IMR-90 (cell line): Measurements from ENCODE around the gene CRISPLD2. TPM values are rescaled to one million over a fixed set of nuclear protein-coding genes. Genes with fewer than 3 reads are reported as not detected.
"Not testable (repeated sequence)": the region's sequence is repeated elsewhere in the genome, so short reads cannot be mapped to it uniquely, and the experiment has no call there.

Source experiments
- ATAC-seq: fragments of 200-7000 bp; cut with Tn5 transposase; 2 replicates; pipeline ENCODE4 v1.9.1; 2020; ENCODE audit warnings: low read depth, mild to moderate bottlenecking, moderate library complexity
- BruUV-seq: library from RNA; stranded (reverse); fragments of 400-500 nt; replicated peaks from 2 replicates; lab custom pipeline; 2021; lab: Mats Ljungman, UMichigan
- CTCF ChIA-PET: fragments of 300-600 bp; formaldehyde crosslinking; extraction: SDS; loops from one replicate; lab custom pipeline; 2021; ENCODE audit warnings: antibody characterized with exemption; lab: Yijun Ruan, JAX
- POLR2A ChIA-PET: fragments of 300-600 bp; sonication (Branson Sonifier 250); formaldehyde crosslinking; loops from one replicate; lab custom pipeline; 2022; ENCODE audit warnings: antibody characterized with exemption; ENCODE audit not compliant: unreplicated experiment; lab: Charles Lee
- DNase-seq: peaks from one replicate; pipeline ENCODE4 v3.0.0; 2013
- H2AFZ ChIP-seq: replicated peaks from 2 replicates; pipeline ENCODE3; 2013; ENCODE audit warnings: low read length, mild to moderate bottlenecking; ENCODE audit not compliant: poor library complexity
- H2AK5ac ChIP-seq: 2 replicates; pipeline ENCODE4 v1.6.1; 2013; ENCODE audit warnings: low read depth, low read length, inconsistent platforms
- H2AK9ac ChIP-seq: replicated peaks from 2 replicates; pipeline ENCODE3; 2013; ENCODE audit warnings: mild to moderate bottlenecking, low read depth, low read length, moderate library complexity; ENCODE audit not compliant: poor library complexity
- H2BK120ac ChIP-seq: 2 replicates; pipeline ENCODE4 v1.6.1; 2013; ENCODE audit warnings: low read depth, low read length, inconsistent platforms
- H2BK15ac ChIP-seq: 3 replicates; pipeline ENCODE4 v1.6.1; 2013; ENCODE audit warnings: low read depth, low read length, inconsistent platforms
- H2BK20ac ChIP-seq: 2 replicates; pipeline ENCODE4 v1.6.1; 2013; ENCODE audit warnings: low read depth, mild to moderate bottlenecking, inconsistent platforms, low read length, moderate library complexity
- H2BK5ac ChIP-seq: 2 replicates; pipeline ENCODE4 v1.6.1; 2013; ENCODE audit warnings: mild to moderate bottlenecking, low read depth, low read length, inconsistent platforms; ENCODE audit not compliant: poor library complexity, severe bottlenecking
- H3K14ac ChIP-seq: replicated peaks from 2 replicates; pipeline ENCODE4 v1.6.1; 2013; ENCODE audit warnings: low read depth, low read length, inconsistent platforms
- H3K18ac ChIP-seq: 2 replicates; pipeline ENCODE4 v1.6.1; 2013; ENCODE audit warnings: low read depth, low read length, control low read depth
- H3K23ac ChIP-seq: 2 replicates; pipeline ENCODE4 v1.6.1; 2013; ENCODE audit warnings: low read depth, low read length, inconsistent platforms
- H3K27ac ChIP-seq: 2 replicates; pipeline ENCODE4 v1.5.1; 2013; ENCODE audit warnings: mild to moderate bottlenecking, control low read depth, low read length; ENCODE audit not compliant: insufficient read depth
- H3K27me3 ChIP-seq: 2 replicates; pipeline ENCODE4 v1.6.1; 2013; ENCODE audit warnings: low read length; ENCODE audit not compliant: control insufficient read depth, insufficient read depth
- H3K36me3 ChIP-seq: 2 replicates; pipeline ENCODE4 v1.6.1; 2013; ENCODE audit warnings: low read length, mixed read lengths; ENCODE audit not compliant: control insufficient read depth, insufficient read depth
- H3K4ac ChIP-seq: 2 replicates; pipeline ENCODE4 v1.6.1; 2013; ENCODE audit warnings: low read depth, low read length, inconsistent platforms
- H3K4me1 ChIP-seq: 2 replicates; pipeline ENCODE4 v1.6.1; 2013; ENCODE audit warnings: low read length, mixed read lengths; ENCODE audit not compliant: control insufficient read depth, insufficient read depth
- H3K4me2 ChIP-seq: 2 replicates; pipeline ENCODE4 v1.6.1; 2013; ENCODE audit warnings: low read depth, mild to moderate bottlenecking, control low read depth, low read length, moderate library complexity
- H3K4me3 ChIP-seq: 2 replicates; pipeline ENCODE4 v1.5.1; 2013; ENCODE audit warnings: low read depth, mild to moderate bottlenecking, control low read depth, low read length, moderate library complexity; ENCODE audit not compliant: insufficient read depth
- H3K56ac ChIP-seq: 2 replicates; pipeline ENCODE4 v1.6.1; 2013; ENCODE audit warnings: low read length, inconsistent platforms; ENCODE audit not compliant: insufficient read depth; ENCODE audit errors: extremely low read depth
- H3K79me1 ChIP-seq, 2 experiments: 2 replicates each; pipeline ENCODE4 v1.6.1; 2013; ENCODE audit warnings: low read length in 2 of 2, inconsistent platforms in 1 of 2, low read depth in 1 of 2
- H3K9ac ChIP-seq: 2 replicates; pipeline ENCODE4 v1.6.1; 2013; ENCODE audit warnings: low read depth, low read length, control low read depth
- H3K9me1 ChIP-seq: 2 replicates; pipeline ENCODE4 v1.6.1; 2013; ENCODE audit warnings: low read length, inconsistent platforms; ENCODE audit not compliant: insufficient read depth
- H3K9me3 ChIP-seq: 2 replicates; pipeline ENCODE4 v1.6.1; 2013; ENCODE audit warnings: low read length; ENCODE audit not compliant: control insufficient read depth, insufficient read depth
- H4K20me1 ChIP-seq: 2 replicates; pipeline ENCODE4 v1.6.1; 2013; ENCODE audit warnings: low read length, inconsistent platforms; ENCODE audit not compliant: insufficient read depth
- H4K5ac ChIP-seq: 2 replicates; pipeline ENCODE4 v1.6.1; 2013; ENCODE audit warnings: mild to moderate bottlenecking, low read depth, low read length, control low read depth
- H4K8ac ChIP-seq, 2 experiments: 2 replicates each; pipeline ENCODE4 v1.6.1; 2013; ENCODE audit warnings: low read depth in 2 of 2, low read length in 2 of 2, control low read depth in 1 of 2, inconsistent platforms in 1 of 2
- H4K91ac ChIP-seq: 2 replicates; pipeline ENCODE4 v1.6.1; 2013; ENCODE audit warnings: low read depth, low read length, inconsistent platforms; ENCODE audit not compliant: insufficient read depth
- WGBS, 2 experiments: methylation state at CpG; one replicate each; pipeline versions ENCODE4 v1.1.5 to v1.1.7; 2013; ENCODE audit warnings: missing lambda C conversion rate in 2 of 2; ENCODE audit not compliant: insufficient read length in 1 of 2; ENCODE audit errors: extremely low coverage in 2 of 2; 5-methylcytosine and 5-hydroxymethylcytosine counted together
- dilution Hi-C: fragments of 300-500 bp; cut with HindIII; formaldehyde crosslinking; loops from one replicate; pipeline ENCODE4 v1.14.3; 2018; ENCODE audit warnings: low sequenced_read_pairs; ENCODE audit not compliant: unreplicated experiment
- in situ Hi-C: fragments of 300-500 bp; cut with MboI; formaldehyde crosslinking; loops from 3 replicates; pipeline ENCODE4 v1.14.3; 2019; ENCODE audit warnings: low sequenced_read_pairs, inconsistent platforms, mixed read lengths
- intact Hi-C: fragments of 100-400 bp; cut with micrococcal nuclease; formaldehyde crosslinking; loops from 2 replicates; pipeline ENCODE4 v1.10.0; 2022
- polyA plus RNA-seq, 3 experiments: library from polyadenylated mRNA; depleted of rRNA; stranded (reverse); fragments of >200 nt; gene quantifications; 2 replicates each; pipeline ENCODE4 v1.2.3, GENCODE V29; 2012; ENCODE audit warnings: low replicate concordance in 1 of 3
- total RNA-seq: library from RNA; depleted of rRNA; stranded (reverse); fragments of >200 nt; gene quantifications from 2 replicates; pipeline ENCODE4 v1.2.3, GENCODE V29; 2012

The CRISPLD2 gene
- total and polyA plus RNA-seq, 2 of the 4 experiments (the other 2 are of a cell fraction): 23.1 to 37.5 TPM

GRCh38 chr16:84855435-84856202 lies 35.8 kb downstream of the CRISPLD2 start:
- H2AK5ac ChIP-seq, H3K14ac ChIP-seq, H2AFZ ChIP-seq, H3K27ac ChIP-seq, in situ Hi-C loops, H4K5ac ChIP-seq, H3K4me2 ChIP-seq, intact Hi-C loops, H2BK5ac ChIP-seq, H2BK20ac ChIP-seq, H3K23ac ChIP-seq, H4K8ac ChIP-seq, H3K4me3 ChIP-seq, BruUV-seq, ATAC-seq, POLR2A ChIA-PET, H3K27me3 ChIP-seq, H3K9ac ChIP-seq, H3K56ac ChIP-seq, H4K91ac ChIP-seq, H2AK9ac ChIP-seq, DNase-seq, H2BK15ac ChIP-seq, dilution Hi-C loops, H2BK120ac ChIP-seq, H3K4ac ChIP-seq, CTCF ChIA-PET, H3K18ac ChIP-seq: not testable (repeated sequence)
- H3K36me3 ChIP-seq: peaks cover 70% of the 10 kb centered on the region
- H3K4me1 ChIP-seq: peaks cover 10% of the 10 kb centered on the region
- H4K20me1 ChIP-seq: peaks cover 10% of the 10 kb centered on the region
- peaks cover 0 to 18% of the 10 kb centered on the region in 2 experiments; a peak in 2 of 4 replicates for H3K79me1 ChIP-seq
- H3K9me1 ChIP-seq: peaks cover 22% of the 10 kb centered on the region
- H3K9me3 ChIP-seq: peaks cover 14% of the 10 kb centered on the region
- 93% methylated on average over 2 of the region's 4 CpGs; no CpG with 5 or more reads in 1 of the 2 experiments for WGBS, 2 experiments

- H3K4ac ChIP-seq, DNase-seq, ATAC-seq, H3K18ac ChIP-seq, in situ Hi-C loops, CTCF ChIA-PET, H3K9ac ChIP-seq, BruUV-seq, H3K23ac ChIP-seq, intact Hi-C loops, H3K56ac ChIP-seq, H3K27ac ChIP-seq, H2BK120ac ChIP-seq, H2AK9ac ChIP-seq, H2BK20ac ChIP-seq, H3K14ac ChIP-seq, H2BK5ac ChIP-seq, POLR2A ChIA-PET, H3K4me2 ChIP-seq, H3K4me1 ChIP-seq, dilution Hi-C loops, H2AK5ac ChIP-seq, H3K4me3 ChIP-seq, H4K5ac ChIP-seq, H2BK15ac ChIP-seq, H4K8ac ChIP-seq, H4K91ac ChIP-seq, H3K27me3 ChIP-seq, H2AFZ ChIP-seq: not testable (repeated sequence)
- H4K20me1 ChIP-seq: peaks cover 10% of the 10 kb centered on the region
- H3K9me1 ChIP-seq: peaks cover 18% of the 10 kb centered on the region
- H3K79me1 ChIP-seq: peaks cover 0 to 13% of the 10 kb centered on the region in 2 experiments; a peak in 2 of 4 replicates
- no CpG with 5 or more reads among the region's 3 CpGs for WGBS, 2 experiments
- peaks cover 12% of the 10 kb centered on the region for H3K9me3 ChIP-seq
- peaks cover 65% of the 10 kb centered on the region for H3K36me3 ChIP-seq
Observed at GRCh38 chr16:84856203-84856581, 36.4 kb downstream of the CRISPLD2 start.
